Neural cell (in vitro differentiated cells): ENCODE measurements around the gene MSI2. TPM values are rescaled to one million over a fixed set of nuclear protein-coding genes. Genes with fewer than 3 reads are reported as not detected.

Experiments used
- H2AFZ ChIP-seq: fragments of 200-600, 300-800 bp; sonication (generic), shearing (Covaris generic); 2 replicates; pipeline ENCODE4 v1.6.0; 2014; ENCODE audit warnings: low read depth, mild to moderate bottlenecking, antibody characterized with exemption, low read length, moderate library complexity
- H3F3A ChIP-seq: fragments of 200-600 bp; shearing (Covaris generic); 2 replicates; pipeline ENCODE4 v1.6.1; 2016; ENCODE audit warnings: mild to moderate bottlenecking, moderate library complexity, mixed read lengths, antibody characterized with exemption, low read length; ENCODE audit not compliant: insufficient read depth, poor library complexity, severe bottlenecking
- H3K27ac ChIP-seq: fragments of 200-600, 300-800 bp; sonication (generic), shearing (Covaris generic); 2 replicates; pipeline ENCODE4 v1.5.1; 2014; ENCODE audit warnings: mild to moderate bottlenecking, low read length, moderate library complexity
- H3K27me3 ChIP-seq: fragments of 300-800, 200-600 bp; sonication (generic), shearing (Covaris generic); 2 replicates; pipeline ENCODE4 v1.6.0; 2014; ENCODE audit warnings: mild to moderate bottlenecking, low read depth, low read length, moderate library complexity; ENCODE audit not compliant: insufficient read depth
- H3K36me3 ChIP-seq: fragments of 300-800, 200-600 bp; sonication (generic), shearing (Covaris generic); 2 replicates; pipeline ENCODE4 v1.5.1; 2014; ENCODE audit warnings: mild to moderate bottlenecking, antibody characterized with exemption, low read length, moderate library complexity; ENCODE audit not compliant: insufficient read depth
- H3K4me2 ChIP-seq: fragments of 300-800, 200-600 bp; sonication (generic), shearing (Covaris generic); 2 replicates; pipeline ENCODE4 v1.6.0; 2014; ENCODE audit warnings: mild to moderate bottlenecking, low read length
- H3K4me3 ChIP-seq: fragments of 300-800, 200-600 bp; sonication (generic), shearing (Covaris generic); 2 replicates; pipeline ENCODE4 v1.5.1; 2014; ENCODE audit warnings: mild to moderate bottlenecking, low read length, moderate library complexity
- H3K79me2 ChIP-seq: fragments of 200-600 bp; shearing (Covaris generic); replicated peaks from 2 replicates; pipeline ENCODE4 v1.6.0; 2014; ENCODE audit warnings: mild to moderate bottlenecking, low read length, moderate library complexity; ENCODE audit not compliant: insufficient read depth
- H3K9ac ChIP-seq: fragments of 300-800, 200-600 bp; sonication (generic), shearing (Covaris generic); 2 replicates; pipeline ENCODE4 v1.6.1; 2016; ENCODE audit warnings: mild to moderate bottlenecking, low read length, mixed read lengths
- H3K9me2 ChIP-seq: fragments of 200-600 bp; shearing (Covaris generic); 2 replicates; pipeline ENCODE4 v1.6.1; 2016; ENCODE audit warnings: mild to moderate bottlenecking, low read length, mixed read lengths; ENCODE audit not compliant: insufficient read depth
- H3K9me3 ChIP-seq: fragments of 200-600, 300-800 bp; sonication (generic), shearing (Covaris generic); 2 replicates; pipeline ENCODE4 v1.6.1; 2016; ENCODE audit warnings: mild to moderate bottlenecking, mixed run types, low read length, moderate library complexity, mixed read lengths
- H4K20me1 ChIP-seq: fragments of 200-600 bp; shearing (Covaris generic); 2 replicates; pipeline ENCODE4 v1.6.1; 2016; ENCODE audit warnings: mild to moderate bottlenecking, mixed run types; ENCODE audit not compliant: insufficient read depth
- CTCF ChIP-seq: fragments of 450-650 bp; IDR thresholded peaks from 2 replicates; pipeline ENCODE4 v1.5.1; 2014; ENCODE audit warnings: antibody characterized with exemption, mild to moderate bottlenecking, moderate library complexity; ENCODE audit not compliant: poor library complexity, severe bottlenecking
- EP300 ChIP-seq: fragments of 450-650 bp; conservative IDR thresholded peaks from 2 replicates; pipeline ENCODE4 v1.6.1; 2014; ENCODE audit warnings: antibody characterized with exemption, mild to moderate bottlenecking, moderate library complexity; ENCODE audit not compliant: poor library complexity, severe bottlenecking
- EZH2 ChIP-seq: fragments of 200-600, 300-800 bp; shearing (Covaris generic), sonication (generic); IDR thresholded peaks from 2 replicates; pipeline ENCODE4 v1.6.1; 2014; ENCODE audit warnings: antibody characterized with exemption, low read length, borderline replicate concordance, mild to moderate bottlenecking; ENCODE audit not compliant: insufficient read depth, poor library complexity, severe bottlenecking
- MXI1 ChIP-seq: fragments of 450-650 bp; conservative IDR thresholded peaks from 2 replicates; pipeline ENCODE4 v1.6.1; 2014; ENCODE audit warnings: antibody characterized with exemption, mild to moderate bottlenecking; ENCODE audit not compliant: poor library complexity, severe bottlenecking
- POLR2AphosphoS5 ChIP-seq: IDR thresholded peaks from 2 replicates; pipeline ENCODE4 v1.6.1; 2012
- RAD21 ChIP-seq: fragments of 450-650 bp; conservative IDR thresholded peaks from 2 replicates; pipeline ENCODE4 v1.6.1; 2014; ENCODE audit warnings: antibody characterized with exemption, mild to moderate bottlenecking, moderate library complexity
- REST ChIP-seq: IDR thresholded peaks from 2 replicates; pipeline ENCODE4 v1.6.1; 2012; ENCODE audit warnings: borderline replicate concordance
- SMC3 ChIP-seq: fragments of 450-650 bp; conservative IDR thresholded peaks from 2 replicates; pipeline ENCODE4 v1.6.1; 2014; ENCODE audit warnings: antibody characterized with exemption, mild to moderate bottlenecking, moderate library complexity; ENCODE audit not compliant: poor library complexity
- TAF1 ChIP-seq: IDR thresholded peaks from 2 replicates; pipeline ENCODE4 v1.6.1; 2012; ENCODE audit warnings: low read depth
- polyA plus RNA-seq: library from polyadenylated mRNA; depleted of rRNA; stranded (reverse); fragments of >200 nt; gene quantifications from 2 replicates; pipeline ENCODE4 v1.2.3, GENCODE V29; 2014

MSI2 gene
- polyA plus RNA-seq, 1 donor from 2014 or later, result 61.4 TPM

GRCh38 chr17:57723427-57724025, 467.2 kb downstream of the MSI2 start:
- peak overlapping the region; percentile 34 for H3K9ac ChIP-seq
- TF ChIP-seq RAD21, result no peak
- TF ChIP-seq REST, result no peak
- no peak for TF ChIP-seq POLR2AphosphoS5
- no peak for TF ChIP-seq SMC3
- no peak for TF ChIP-seq EP300
- no peak for TF ChIP-seq EZH2
- TF ChIP-seq MXI1, result no peak
- TF ChIP-seq TAF1, result no peak
- TF ChIP-seq CTCF, result no peak
- no peaks in the 10 kb centered on the region for H3K27me3 ChIP-seq
- peak overlapping the region; percentile 55 for H3K27ac ChIP-seq
- H3K79me2 ChIP-seq, result no peaks in the 10 kb centered on the region
- H2AFZ ChIP-seq, result no peak overlapping the region
- no peak overlapping the region for H3K4me2 ChIP-seq
- H3K36me3 ChIP-seq, result no peaks in the 10 kb centered on the region
- H3K9me3 ChIP-seq, result no peaks in the 10 kb centered on the region
- H4K20me1 ChIP-seq, result no peaks in the 10 kb centered on the region
- peak overlapping the region; percentile 35 for H3K4me3 ChIP-seq
- no peaks in the 10 kb centered on the region for H3F3A ChIP-seq
- H3K9me2 ChIP-seq, result no peaks in the 10 kb centered on the region

DNA sequence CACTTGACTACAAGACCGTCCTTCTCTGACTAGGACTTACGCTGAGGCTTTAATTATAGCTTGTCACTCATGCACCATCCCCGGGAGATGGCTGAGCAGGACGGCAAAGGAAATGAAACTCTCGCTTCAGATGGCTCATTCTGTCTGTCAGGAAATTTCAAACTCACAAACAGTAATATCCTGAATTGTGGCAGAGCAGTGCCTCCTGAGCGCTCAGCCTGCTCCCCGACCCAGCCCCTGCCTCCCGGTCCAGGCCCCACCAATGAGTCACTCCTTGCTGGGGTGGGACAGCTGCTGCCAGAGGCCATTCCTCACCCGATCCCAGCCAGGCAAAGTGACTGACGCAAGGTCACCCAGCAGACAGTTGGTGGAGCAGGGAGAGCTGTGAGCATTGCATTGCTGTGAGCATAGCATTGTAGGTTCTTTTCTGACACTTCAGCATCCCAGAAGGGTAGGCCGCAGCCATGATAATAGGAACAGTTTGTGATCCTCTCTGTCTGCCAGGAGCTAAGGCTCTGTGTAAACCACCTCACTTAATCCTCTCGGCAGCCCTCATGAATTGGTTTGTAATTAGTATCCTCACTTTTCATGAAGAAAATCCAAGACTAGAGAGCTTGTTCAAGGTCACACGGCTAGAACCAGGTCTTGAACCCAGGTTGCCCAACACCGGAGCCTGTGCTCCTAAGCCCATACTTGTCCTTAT, 467.9 kb downstream of the MSI2 start:
- Histone ChIP-seq H4K20me1 (no peaks in the 10 kb centered on the region), H3K27me3 (no peaks in the 10 kb centered on the region), H3K9ac (peak overlapping the region; percentile 36), H3K36me3 (no peaks in the 10 kb centered on the region), H3K4me2 (no peak overlapping the region), H3F3A (no peaks in the 10 kb centered on the region), H3K27ac (peak overlapping the region; percentile 55), H3K9me3 (no peaks in the 10 kb centered on the region), H2AFZ (no peak overlapping the region), H3K4me3 (peak overlapping the region; percentile 35), H3K79me2 (no peaks in the 10 kb centered on the region), H3K9me2 (no peaks in the 10 kb centered on the region)
- no peak for TF ChIP-seq RAD21
- TF ChIP-seq EP300, result peak; percentile 40
- TF ChIP-seq TAF1, result no peak
